ENCODE results near the gene TM9SF4. TPM values are rescaled to one million over a fixed set of nuclear protein-coding genes. Genes with fewer than 3 reads are reported as not detected.

Gene TM9SF4
- total RNA-seq, 4 donors from 2014 or later = 35.5 to 44.8 (median 42.6) TPM

DNA sequence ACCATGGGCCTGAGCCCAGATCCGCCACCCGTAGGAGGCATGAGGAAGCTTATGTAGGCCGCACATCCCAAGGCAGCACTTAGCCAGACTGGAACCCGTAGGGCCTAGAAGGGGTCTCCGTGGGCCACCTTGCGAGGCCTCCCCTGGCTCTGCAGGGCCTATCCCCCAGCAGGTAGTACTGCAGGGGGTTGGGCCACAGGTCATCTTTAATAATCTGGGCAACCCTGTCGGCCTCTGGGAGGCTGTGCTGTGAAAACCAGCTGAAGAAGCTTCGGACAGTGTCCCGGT is 79.6 kb downstream of the TM9SF4 start:
- Histone ChIP-seq H3K27ac (peak overlapping the region in 1 of 4 donors; percentile 80), H3K27me3 (no peaks in the 10 kb centered on the region), H3K4me1 (peaks cover 10 to 13% (median 12%) of the 10 kb centered on the region in 4 donors), H3K9me3 (no peaks in the 10 kb centered on the region), H3K4me3 (peak overlapping the region in 2 of 4 donors; percentile 60 to 78), H3K36me3 (no peaks in the 10 kb centered on the region)
- TF ChIP-seq EP300 (IDR thresholded peaks at IDR 0.05; ENCODE audit: low read depth) = no peak
- TF ChIP-seq, protein P1, sequence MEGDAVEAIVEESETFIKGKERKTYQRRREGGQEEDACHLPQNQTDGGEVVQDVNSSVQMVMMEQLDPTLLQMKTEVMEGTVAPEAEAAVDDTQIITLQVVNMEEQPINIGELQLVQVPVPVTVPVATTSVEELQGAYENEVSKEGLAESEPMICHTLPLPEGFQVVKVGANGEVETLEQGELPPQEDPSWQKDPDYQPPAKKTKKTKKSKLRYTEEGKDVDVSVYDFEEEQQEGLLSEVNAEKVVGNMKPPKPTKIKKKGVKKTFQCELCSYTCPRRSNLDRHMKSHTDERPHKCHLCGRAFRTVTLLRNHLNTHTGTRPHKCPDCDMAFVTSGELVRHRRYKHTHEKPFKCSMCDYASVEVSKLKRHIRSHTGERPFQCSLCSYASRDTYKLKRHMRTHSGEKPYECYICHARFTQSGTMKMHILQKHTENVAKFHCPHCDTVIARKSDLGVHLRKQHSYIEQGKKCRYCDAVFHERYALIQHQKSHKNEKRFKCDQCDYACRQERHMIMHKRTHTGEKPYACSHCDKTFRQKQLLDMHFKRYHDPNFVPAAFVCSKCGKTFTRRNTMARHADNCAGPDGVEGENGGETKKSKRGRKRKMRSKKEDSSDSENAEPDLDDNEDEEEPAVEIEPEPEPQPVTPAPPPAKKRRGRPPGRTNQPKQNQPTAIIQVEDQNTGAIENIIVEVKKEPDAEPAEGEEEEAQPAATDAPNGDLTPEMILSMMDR (IDR thresholded peaks at IDR 0.05) = no peak
- no peak for TF ChIP-seq POLR2A (IDR thresholded peaks at IDR 0.05)
- TF ChIP-seq POLR2AphosphoS5 (IDR thresholded peaks at IDR 0.05) = no peak
- in situ Hi-C loops (cut with MboI; ENCODE audit: low pct_ligation_motif_present in 1 of 4, low pct_unique_long_range_greater_than_20kb in 1 of 4, low sequenced_read_pairs in 3 of 4) = no loop called here
- DNase-seq = no peak
- intact Hi-C loops (cut with DNase I; ENCODE audit: low total_unique reads) = loop anchor here (10.0 kb wide), 1 partner anchor 296 kb away; no protein-coding TSS in a partner anchor
- WGBS, 2 donors (ENCODE audit: low coverage in 1 of 2) = 91% methylated on average over 9 of the region's 9 CpGs; no CpG with 5 or more reads in 1 of the 2 donors

DNA sequence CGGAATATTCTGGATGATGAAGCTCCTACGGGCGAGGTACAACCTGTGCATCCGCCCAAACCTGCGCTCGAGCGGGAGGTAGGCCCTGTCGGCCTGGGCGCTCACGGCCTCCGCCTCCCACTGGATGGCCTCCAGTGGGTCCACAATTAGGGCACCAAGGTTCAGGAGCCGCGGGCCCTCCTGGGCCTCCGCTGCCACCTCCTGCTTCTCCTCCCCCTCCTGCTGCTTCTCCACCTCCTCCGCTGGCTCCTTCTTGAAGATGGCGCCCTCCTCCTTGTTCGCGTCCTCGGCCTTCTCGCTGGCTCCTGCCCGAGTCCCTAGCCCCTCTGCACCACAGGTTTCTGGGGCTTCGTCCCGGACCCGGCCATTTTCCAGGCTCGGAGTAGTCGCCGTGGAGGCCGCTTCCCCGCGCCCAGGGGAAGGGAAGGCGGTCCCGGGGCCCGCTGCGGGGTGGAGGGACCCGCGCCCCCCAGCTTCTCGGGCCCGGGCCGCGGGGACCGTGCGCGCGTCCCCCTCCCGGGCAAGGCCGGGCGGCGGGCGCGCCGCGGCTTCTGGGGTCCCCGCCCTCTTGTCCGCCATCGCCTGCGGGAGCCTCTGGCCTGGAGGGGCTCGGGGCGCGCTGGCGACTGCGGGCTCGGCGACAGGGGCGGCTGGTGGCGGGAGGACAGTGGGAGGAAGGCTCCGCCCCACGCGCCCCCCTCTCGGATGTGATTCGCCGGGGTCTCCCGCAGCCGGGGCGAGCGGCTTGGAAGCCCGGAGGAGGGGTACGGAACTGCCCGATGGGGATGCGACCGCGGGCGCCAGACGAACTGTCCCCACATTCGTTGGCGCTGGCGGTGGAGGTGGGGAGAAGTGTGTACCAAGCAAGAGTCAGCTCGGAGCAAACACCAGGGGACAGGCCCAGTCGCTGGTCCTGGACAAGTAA is 80.4 kb downstream of the TM9SF4 start:
- Histone ChIP-seq H3K4me3 (peak overlapping the region; percentile 42 to 78 (median 61)), H3K36me3 (no peaks in the 10 kb centered on the region), H3K9me3 (no peaks in the 10 kb centered on the region), H3K27me3 (no peaks in the 10 kb centered on the region), H3K4me1 (peaks cover 10 to 13% (median 12%) of the 10 kb centered on the region in 4 donors), H3K27ac (peak overlapping the region; percentile 74 to 82 (median 78))
- intact Hi-C loops (cut with DNase I; ENCODE audit: low total_unique reads) (loop anchor here (10.0 kb wide), 1 partner anchor 295 kb away; no protein-coding TSS in a partner anchor), in situ Hi-C loops (cut with MboI; ENCODE audit: low pct_ligation_motif_present in 1 of 4, low pct_unique_long_range_greater_than_20kb in 1 of 4, low sequenced_read_pairs in 3 of 4) (no loop called here)
- TF ChIP-seq POLR2A (IDR thresholded peaks at IDR 0.05) = no peak
- peak in 1 of 3 donors; percentile 18 for TF ChIP-seq POLR2AphosphoS5 (IDR thresholded peaks at IDR 0.05)
- 8% methylated on average over 57 of the region's 88 CpGs; no CpG with 5 or more reads in 1 of the 2 donors for WGBS, 2 donors (ENCODE audit: low coverage in 1 of 2)
- DNase-seq = peak; percentile 37

DNA sequence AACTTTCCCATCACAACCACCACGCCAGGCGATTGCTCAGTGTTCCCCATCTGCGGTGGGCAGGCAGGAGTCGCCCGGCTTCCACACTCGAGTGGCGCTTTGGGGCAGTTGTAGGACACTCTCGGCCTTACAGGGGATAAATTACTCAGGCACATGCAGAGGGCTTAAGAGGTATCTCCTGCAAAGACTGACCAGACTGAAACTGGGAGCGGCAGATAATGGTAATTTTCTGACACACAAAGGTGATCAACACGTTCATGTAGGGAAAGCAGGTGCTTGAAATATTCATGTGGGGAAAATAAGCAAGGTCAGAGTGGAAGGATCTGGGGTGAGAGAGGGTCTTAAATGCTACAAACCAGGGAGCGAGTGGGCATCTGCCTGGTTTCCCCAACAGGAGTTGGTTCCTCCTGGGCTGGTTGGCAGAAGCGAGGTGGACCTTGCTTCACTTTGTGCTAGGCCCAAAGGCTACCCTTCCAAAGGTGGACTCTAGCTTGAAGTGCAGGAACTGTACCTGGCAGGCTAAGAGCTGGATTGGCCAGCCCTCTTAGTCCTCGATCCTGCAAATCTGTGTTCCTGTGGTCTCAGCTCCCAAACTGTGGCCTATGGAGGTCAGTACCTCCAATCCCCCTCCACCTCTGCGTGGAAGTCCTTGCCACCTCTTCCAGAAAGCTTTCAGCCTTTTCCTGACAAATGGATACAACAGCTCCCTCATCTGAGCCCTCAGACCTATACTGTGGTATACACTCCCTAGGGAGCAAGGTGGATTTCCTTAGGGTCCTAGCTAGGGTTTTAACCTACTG is 81.3 kb downstream of the TM9SF4 start:
- H3K4me1 ChIP-seq = peaks cover 10 to 13% (median 12%) of the 10 kb centered on the region in 4 donors
- no peak for DNase-seq
- intact Hi-C loops (cut with DNase I; ENCODE audit: low total_unique reads) = no loop called here
- WGBS, 2 donors (ENCODE audit: low coverage in 1 of 2) = 59 to 80% methylated on average over 1 to 14 of the region's 14 CpGs
- peak overlapping the region in 2 of 4 donors; percentile 60 to 78 for H3K4me3 ChIP-seq
- H3K27ac ChIP-seq = peak overlapping the region; percentile 74 to 82 (median 78)
- H3K9me3 ChIP-seq = no peaks in the 10 kb centered on the region
- no peak for TF ChIP-seq POLR2AphosphoS5 (IDR thresholded peaks at IDR 0.05)
- TF ChIP-seq, protein P1 (IDR thresholded peaks at IDR 0.05) = peak in 1 of 5 experiments; percentile 8
- in situ Hi-C loops (cut with MboI; ENCODE audit: low pct_ligation_motif_present in 1 of 4, low pct_unique_long_range_greater_than_20kb in 1 of 4, low sequenced_read_pairs in 3 of 4) = no loop called here
- peaks cover 0 to 1% (median 0%) of the 10 kb centered on the region in 4 donors for H3K36me3 ChIP-seq
- no peaks in the 10 kb centered on the region for H3K27me3 ChIP-seq

DNA sequence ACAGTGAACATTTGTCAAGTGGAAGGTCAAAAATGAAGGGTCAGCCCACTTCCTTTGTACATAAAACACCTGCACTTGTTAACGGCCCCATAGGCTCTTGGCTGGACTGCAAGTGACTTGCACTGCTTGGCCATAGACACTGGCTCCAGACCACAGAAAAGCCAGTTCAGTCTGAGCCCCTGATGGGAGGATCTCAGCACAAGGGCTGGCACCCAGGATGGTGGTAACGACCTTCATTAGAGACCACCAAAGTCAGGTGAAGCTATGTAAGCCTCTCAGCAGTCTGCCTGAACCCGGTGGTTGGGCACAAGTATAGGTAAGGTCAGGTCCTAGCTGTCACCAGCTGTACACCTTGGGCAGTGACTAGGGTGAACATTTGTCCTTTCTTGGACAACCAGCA is 81.9 kb downstream of the TM9SF4 start:
- H3K27ac ChIP-seq = peak overlapping the region in 1 of 4 donors; percentile 80
- in situ Hi-C loops (cut with MboI; ENCODE audit: low pct_ligation_motif_present in 1 of 4, low pct_unique_long_range_greater_than_20kb in 1 of 4, low sequenced_read_pairs in 3 of 4) (no loop called here), intact Hi-C loops (cut with DNase I; ENCODE audit: low total_unique reads) (no loop called here)
- no peaks in the 10 kb centered on the region for H3K9me3 ChIP-seq
- H3K4me3 ChIP-seq = no peak overlapping the region
- peaks cover 0 to 7% (median 2%) of the 10 kb centered on the region in 4 donors for H3K36me3 ChIP-seq
- 69% methylated on average over 3 of the region's 3 CpGs; no CpG with 5 or more reads in 1 of the 2 donors for WGBS, 2 donors (ENCODE audit: low coverage in 1 of 2)
- H3K4me1 ChIP-seq = peaks cover 10 to 13% (median 12%) of the 10 kb centered on the region in 4 donors
- TF ChIP-seq POLR2A (IDR thresholded peaks at IDR 0.05) = no peak
- TF ChIP-seq, protein P1 (IDR thresholded peaks at IDR 0.05) = no peak
- TF ChIP-seq POLR2AphosphoS5 (IDR thresholded peaks at IDR 0.05) = no peak
- no peak for TF ChIP-seq EP300 (IDR thresholded peaks at IDR 0.05; ENCODE audit: low read depth)
- H3K27me3 ChIP-seq = no peaks in the 10 kb centered on the region
- no peak for DNase-seq

Data from transverse colon (tissue), 4 donors.